B cell (primary cell): Measurements from ENCODE around the gene RUSF1.

Source experiments
- CTCF ChIP-seq: fragments of 200-600 bp; IDR thresholded peaks from one replicate; pipeline ENCODE4 v1.8.0; 2022; ENCODE audit warnings: antibody characterized with exemption, mild to moderate bottlenecking
- EZH2 ChIP-seq: IDR thresholded peaks from 2 replicates; pipeline ENCODE4 v1.6.1; 2012; ENCODE audit warnings: borderline replicate concordance, low read depth, mild to moderate bottlenecking, moderate library complexity, low read length; ENCODE audit not compliant: insufficient read depth, poor library complexity, severe bottlenecking

- TF ChIP-seq CTCF, result no peak
- no peak for TF ChIP-seq EZH2
Observed at GRCh38 chr16:31487071-31487719, 21.0 kb downstream of the RUSF1 start.
